Adipose tissue (tissue), 3 donors: ENCODE data around the gene BTBD16. TPM values are rescaled to one million over a fixed set of nuclear protein-coding genes. Genes with fewer than 3 reads are reported as not detected.

Source experiments
- H3K27ac ChIP-seq: one replicate; pipeline ENCODE4 v1.5.1; 2013; ENCODE audit warnings: low read depth, low read length
- WGBS, 3 donors: extraction: QIAGEN DNeasy Blood & Tissue Kit; methylation state at CpG; one replicate each; pipeline ENCODE4 v1.1.7; 2013; 5-methylcytosine and 5-hydroxymethylcytosine counted together
- polyA plus RNA-seq, 3 donors: library from polyadenylated mRNA; stranded (reverse); fragments of 200-250 nt; gene quantifications; one replicate each; pipeline ENCODE4 v1.2.3, GENCODE V29; 2013
- donor health status: healthy with polysubstance abuse.
- donor health status: Bipolar disorder and iron deficiency.
- donor health status: healthy.

The BTBD16 gene
- polyA plus RNA-seq, 3 donors, result 0.04 to 0.34 (median 0.07) TPM

GRCh38 chr10:122264436-122264835 lies 6.7 kb upstream of the BTBD16 start:
- 91 to 100% (median 94%) methylated on average over 1 of the region's 1 CpG for WGBS, 3 donors
- no peak overlapping the region for H3K27ac ChIP-seq

GRCh38 chr10:122264931-122265330 lies 6.2 kb upstream of the BTBD16 start:
- WGBS, 3 donors, result 93 to 98% (median 96%) methylated on average over 8 of the region's 8 CpGs
- no peak overlapping the region for H3K27ac ChIP-seq

- H3K27ac ChIP-seq, result no peak overlapping the region
- WGBS, 3 donors, result 47 to 88% (median 87%) methylated on average over 6 of the region's 6 CpGs
Observed at GRCh38 chr10:122265896-122266295, 5.2 kb upstream of the BTBD16 start.

- WGBS, 3 donors, result 51 to 52% (median 51%) methylated on average over 14 of the region's 14 CpGs
- no peak overlapping the region for H3K27ac ChIP-seq
Observed at GRCh38 chr10:122267849-122268737, 3.0 kb upstream of the BTBD16 start.

- no peak overlapping the region for H3K27ac ChIP-seq
- WGBS, 3 donors, result 79 to 87% (median 86%) methylated on average over 10 of the region's 10 CpGs
Observed at GRCh38 chr10:122269059-122269687, 1.9 kb upstream of the BTBD16 start.

- no peak overlapping the region for H3K27ac ChIP-seq
- 80 to 87% (median 83%) methylated on average over 10 of the region's 10 CpGs for WGBS, 3 donors
Observed at GRCh38 chr10:122273966-122274545, 3.0 kb downstream of the BTBD16 start.

GRCh38 chr10:122276611-122277208 lies 5.6 kb downstream of the BTBD16 start:
- H3K27ac ChIP-seq, result no peak overlapping the region
- 89 to 91% (median 91%) methylated on average over 6 of the region's 6 CpGs for WGBS, 3 donors

- 82 to 84% (median 82%) methylated on average over 10 of the region's 10 CpGs for WGBS, 3 donors
Observed at GRCh38 chr10:122277526-122278136, 6.5 kb downstream of the BTBD16 start.

GRCh38 chr10:122279725-122280141 lies 8.6 kb downstream of the BTBD16 start:
- H3K27ac ChIP-seq, result no peak overlapping the region
- WGBS, 3 donors, result 30 to 42% (median 36%) methylated on average over 9 of the region's 9 CpGs

More at GRCh38 chr10:122277526-122278136, 6.5 kb downstream of the BTBD16 start:
- no peak overlapping the region for H3K27ac ChIP-seq

- no peak overlapping the region for H3K27ac ChIP-seq
- 61 to 76% (median 69%) methylated on average over 7 of the region's 7 CpGs for WGBS, 3 donors
Observed at GRCh38 chr10:122280156-122280555, 9.1 kb downstream of the BTBD16 start.

- no peak overlapping the region for H3K27ac ChIP-seq
- 86 to 91% (median 90%) methylated on average over 7 of the region's 7 CpGs for WGBS, 3 donors
Observed at GRCh38 chr10:122281018-122281626, 10.0 kb downstream of the BTBD16 start.

GRCh38 chr10:122281751-122282150 lies 10.7 kb downstream of the BTBD16 start:
- H3K27ac ChIP-seq, result no peak overlapping the region
- 76 to 81% (median 80%) methylated on average over 8 of the region's 8 CpGs for WGBS, 3 donors

GRCh38 chr10:122282253-122282671 lies 11.2 kb downstream of the BTBD16 start:
- WGBS, 3 donors, result 65 to 78% (median 71%) methylated on average over 9 of the region's 9 CpGs
- no peak overlapping the region for H3K27ac ChIP-seq

GRCh38 chr10:122282909-122283308 lies 11.8 kb downstream of the BTBD16 start:
- H3K27ac ChIP-seq, result no peak overlapping the region
- 65 to 83% (median 76%) methylated on average over 7 of the region's 7 CpGs for WGBS, 3 donors

- 80 to 85% (median 81%) methylated on average over 17 of the region's 17 CpGs for WGBS, 3 donors
- H3K27ac ChIP-seq, result no peak overlapping the region
Observed at GRCh38 chr10:122285506-122286444, 14.7 kb downstream of the BTBD16 start.

- WGBS, 3 donors, result 64 to 77% (median 66%) methylated on average over 7 of the region's 7 CpGs
- no peak overlapping the region for H3K27ac ChIP-seq
Observed at GRCh38 chr10:122286867-122287266, 15.8 kb downstream of the BTBD16 start.

- 53 to 60% (median 59%) methylated on average over 5 of the region's 5 CpGs for WGBS, 3 donors
- H3K27ac ChIP-seq, result no peak overlapping the region
Observed at GRCh38 chr10:122287570-122287969, 16.5 kb downstream of the BTBD16 start.
